ENCODE measurements around the gene SLC39A10.

DNA sequence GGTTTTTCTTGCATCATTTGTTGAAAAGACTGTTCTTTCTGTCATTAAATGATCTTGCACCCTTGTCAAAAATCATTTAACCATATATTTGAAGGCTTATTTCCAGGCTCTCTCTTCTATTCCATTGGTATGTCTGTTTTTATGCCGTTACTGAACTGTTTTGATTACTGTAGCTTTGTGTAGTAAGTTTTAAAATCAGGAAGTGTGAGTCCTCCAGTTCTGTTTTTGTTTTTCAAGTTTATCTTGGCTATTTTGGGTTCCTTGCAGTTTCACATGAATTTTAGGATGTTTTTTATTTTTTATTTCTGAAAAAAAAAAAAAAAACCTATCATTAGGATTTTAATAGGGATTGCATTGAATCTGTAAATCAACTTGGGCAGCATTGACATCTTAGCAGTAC lies 39.0 kb downstream of the SLC39A10 start:
- TF ChIP-seq EZH2 (optimal IDR thresholded peaks at IDR 0.05; ENCODE audit: low read depth, low read length) = no peak
- TF ChIP-seq, protein P1, sequence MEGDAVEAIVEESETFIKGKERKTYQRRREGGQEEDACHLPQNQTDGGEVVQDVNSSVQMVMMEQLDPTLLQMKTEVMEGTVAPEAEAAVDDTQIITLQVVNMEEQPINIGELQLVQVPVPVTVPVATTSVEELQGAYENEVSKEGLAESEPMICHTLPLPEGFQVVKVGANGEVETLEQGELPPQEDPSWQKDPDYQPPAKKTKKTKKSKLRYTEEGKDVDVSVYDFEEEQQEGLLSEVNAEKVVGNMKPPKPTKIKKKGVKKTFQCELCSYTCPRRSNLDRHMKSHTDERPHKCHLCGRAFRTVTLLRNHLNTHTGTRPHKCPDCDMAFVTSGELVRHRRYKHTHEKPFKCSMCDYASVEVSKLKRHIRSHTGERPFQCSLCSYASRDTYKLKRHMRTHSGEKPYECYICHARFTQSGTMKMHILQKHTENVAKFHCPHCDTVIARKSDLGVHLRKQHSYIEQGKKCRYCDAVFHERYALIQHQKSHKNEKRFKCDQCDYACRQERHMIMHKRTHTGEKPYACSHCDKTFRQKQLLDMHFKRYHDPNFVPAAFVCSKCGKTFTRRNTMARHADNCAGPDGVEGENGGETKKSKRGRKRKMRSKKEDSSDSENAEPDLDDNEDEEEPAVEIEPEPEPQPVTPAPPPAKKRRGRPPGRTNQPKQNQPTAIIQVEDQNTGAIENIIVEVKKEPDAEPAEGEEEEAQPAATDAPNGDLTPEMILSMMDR (IDR thresholded peaks at IDR 0.05; ENCODE audit: low read length) = no peak

All from MM.1S (cell line).